ENCODE measurements around the gene AP2A1.
A peak's percentile ranks its signal among the peaks of the same experiment; 100 is the strongest.
"Not testable (repeated sequence)": the region's sequence is repeated elsewhere in the genome, so short reads cannot be mapped to it uniquely, and the experiment has no call there.

Gene AP2A1

GRCh38 chr19:49766930-49767299 is at the start of gene AP2A1:
Gene AP2A1 (plus strand): TSS chr19:49767001. CDS start chr19:49767134, 133 bp downstream.
- Histone ChIP-seq H3K27ac (ENCODE audit: low read length) (peak within 1 kb of the TSS; percentile 9), H3K4me3 (ENCODE audit: low read length) (peak within 1 kb of the TSS; percentile 100)

GRCh38 chr19:49718511-49718910 is 48.3 kb upstream of the AP2A1 start:
- Histone ChIP-seq H3K36me3 (ENCODE audit: control insufficient read depth, insufficient read depth, low read length) (peaks cover 3% of the 10 kb centered on the region; the same call in 1 of the 2 replicates), H3K27me3 (ENCODE audit: control insufficient read depth, insufficient read depth, low read length) (no peaks in the 10 kb centered on the region), H3K4me1 (ENCODE audit: control insufficient read depth, insufficient read depth, low read length) (peaks cover 1% of the 10 kb centered on the region; the same call in 1 of the 2 replicates), H3K27ac (ENCODE audit: low read length) (no peak overlapping the region), H3K9me3 (ENCODE audit: control insufficient read depth, insufficient read depth, low read length) (no peaks in the 10 kb centered on the region), H3K4me3 (ENCODE audit: low read length) (no peak overlapping the region)
- DNase-seq (ENCODE audit: low read depth, low spot score), result no peak
- WGBS (ENCODE audit: insufficient coverage, insufficient read length), result no CpG with 5 or more reads among the region's 8 CpGs

More at GRCh38 chr19:49766930-49767299, at the start of gene AP2A1:
- no peaks in the 10 kb centered on the region for H3K36me3 ChIP-seq (ENCODE audit: control insufficient read depth, insufficient read depth, low read length)
- no peaks in the 10 kb centered on the region for H3K9me3 ChIP-seq (ENCODE audit: control insufficient read depth, insufficient read depth, low read length)
- H3K27me3 ChIP-seq (ENCODE audit: control insufficient read depth, insufficient read depth, low read length), result no peaks in the 10 kb centered on the region
- no CpG with 5 or more reads among the region's 38 CpGs for WGBS (ENCODE audit: insufficient coverage, insufficient read length)
- no peaks in the 10 kb centered on the region for H3K4me1 ChIP-seq (ENCODE audit: control insufficient read depth, insufficient read depth, low read length)
- DNase-seq (ENCODE audit: low read depth, low spot score), result no peak

GRCh38 chr19:49718991-49719390 is 47.8 kb upstream of the AP2A1 start:
- Histone ChIP-seq H3K27ac (ENCODE audit: low read length) (no peak overlapping the region), H3K4me3 (ENCODE audit: low read length) (no peak overlapping the region), H3K27me3 (ENCODE audit: control insufficient read depth, insufficient read depth, low read length) (no peaks in the 10 kb centered on the region), H3K4me1 (ENCODE audit: control insufficient read depth, insufficient read depth, low read length) (peaks cover 1% of the 10 kb centered on the region; the same call in 1 of the 2 replicates), H3K36me3 (ENCODE audit: control insufficient read depth, insufficient read depth, low read length) (no peaks in the 10 kb centered on the region), H3K9me3 (ENCODE audit: control insufficient read depth, insufficient read depth, low read length) (no peaks in the 10 kb centered on the region)
- WGBS (ENCODE audit: insufficient coverage, insufficient read length), result 100% methylated on average over 1 of the region's 6 CpGs
- no peak for DNase-seq (ENCODE audit: low read depth, low spot score)

GRCh38 chr19:49719420-49719819 is 47.4 kb upstream of the AP2A1 start:
- H3K9me3 ChIP-seq (ENCODE audit: control insufficient read depth, insufficient read depth, low read length); H3K4me3 ChIP-seq (ENCODE audit: low read length); H3K27ac ChIP-seq (ENCODE audit: low read length); H3K36me3 ChIP-seq (ENCODE audit: control insufficient read depth, insufficient read depth, low read length); H3K27me3 ChIP-seq (ENCODE audit: control insufficient read depth, insufficient read depth, low read length); H3K4me1 ChIP-seq (ENCODE audit: control insufficient read depth, insufficient read depth, low read length); DNase-seq (ENCODE audit: low read depth, low spot score): not testable (repeated sequence)
- no CpG with 5 or more reads among the region's 22 CpGs for WGBS (ENCODE audit: insufficient coverage, insufficient read length)

GRCh38 chr19:49727217-49728030 is 39.4 kb upstream of the AP2A1 start:
- no peaks in the 10 kb centered on the region for H3K4me1 ChIP-seq (ENCODE audit: control insufficient read depth, insufficient read depth, low read length)
- H3K27ac ChIP-seq (ENCODE audit: low read length), result no peak overlapping the region
- no peak overlapping the region for H3K4me3 ChIP-seq (ENCODE audit: low read length)
- WGBS (ENCODE audit: insufficient coverage, insufficient read length), result no CpG with 5 or more reads among the region's 23 CpGs
- DNase-seq (ENCODE audit: low read depth, low spot score), result no peak
- no peaks in the 10 kb centered on the region for H3K27me3 ChIP-seq (ENCODE audit: control insufficient read depth, insufficient read depth, low read length)
- no peaks in the 10 kb centered on the region for H3K36me3 ChIP-seq (ENCODE audit: control insufficient read depth, insufficient read depth, low read length)
- H3K9me3 ChIP-seq (ENCODE audit: control insufficient read depth, insufficient read depth, low read length), result no peaks in the 10 kb centered on the region

- DNase-seq (ENCODE audit: low read depth, low spot score), result no peak
- WGBS (ENCODE audit: insufficient coverage, insufficient read length), result 100% methylated on average over 1 of the region's 5 CpGs
- H3K27me3 ChIP-seq (ENCODE audit: control insufficient read depth, insufficient read depth, low read length), result no peaks in the 10 kb centered on the region
- H3K36me3 ChIP-seq (ENCODE audit: control insufficient read depth, insufficient read depth, low read length), result no peaks in the 10 kb centered on the region
- no peaks in the 10 kb centered on the region for H3K9me3 ChIP-seq (ENCODE audit: control insufficient read depth, insufficient read depth, low read length)
- no peak overlapping the region for H3K4me3 ChIP-seq (ENCODE audit: low read length)
- H3K27ac ChIP-seq (ENCODE audit: low read length), result no peak overlapping the region
- no peaks in the 10 kb centered on the region for H3K4me1 ChIP-seq (ENCODE audit: control insufficient read depth, insufficient read depth, low read length)
Measured at GRCh38 chr19:49730166-49730565, 36.6 kb upstream of the AP2A1 start.

- H3K9me3 ChIP-seq (ENCODE audit: control insufficient read depth, insufficient read depth, low read length), result no peaks in the 10 kb centered on the region
- no peak for DNase-seq (ENCODE audit: low read depth, low spot score)
- no CpG with 5 or more reads among the region's 4 CpGs for WGBS (ENCODE audit: insufficient coverage, insufficient read length)
- no peak overlapping the region for H3K4me3 ChIP-seq (ENCODE audit: low read length)
- no peaks in the 10 kb centered on the region for H3K36me3 ChIP-seq (ENCODE audit: control insufficient read depth, insufficient read depth, low read length)
- H3K27me3 ChIP-seq (ENCODE audit: control insufficient read depth, insufficient read depth, low read length), result no peaks in the 10 kb centered on the region
- no peak overlapping the region for H3K27ac ChIP-seq (ENCODE audit: low read length)
- no peaks in the 10 kb centered on the region for H3K4me1 ChIP-seq (ENCODE audit: control insufficient read depth, insufficient read depth, low read length)
Measured at GRCh38 chr19:49738268-49738667, 28.5 kb upstream of the AP2A1 start.

- no CpG with 5 or more reads among the region's 1 CpG for WGBS (ENCODE audit: insufficient coverage, insufficient read length)
- H3K36me3 ChIP-seq (ENCODE audit: control insufficient read depth, insufficient read depth, low read length), result no peaks in the 10 kb centered on the region
- no peaks in the 10 kb centered on the region for H3K4me1 ChIP-seq (ENCODE audit: control insufficient read depth, insufficient read depth, low read length)
- DNase-seq (ENCODE audit: low read depth, low spot score), result no peak
- H3K4me3 ChIP-seq (ENCODE audit: low read length), result no peak overlapping the region
- no peaks in the 10 kb centered on the region for H3K9me3 ChIP-seq (ENCODE audit: control insufficient read depth, insufficient read depth, low read length)
- no peak overlapping the region for H3K27ac ChIP-seq (ENCODE audit: low read length)
- H3K27me3 ChIP-seq (ENCODE audit: control insufficient read depth, insufficient read depth, low read length), result no peaks in the 10 kb centered on the region
Measured at GRCh38 chr19:49739098-49739497, 27.7 kb upstream of the AP2A1 start.

GRCh38 chr19:49739933-49740332 is 26.9 kb upstream of the AP2A1 start:
- no peak overlapping the region for H3K27ac ChIP-seq (ENCODE audit: low read length)
- no CpG with 5 or more reads among the region's 10 CpGs for WGBS (ENCODE audit: insufficient coverage, insufficient read length)
- H3K36me3 ChIP-seq (ENCODE audit: control insufficient read depth, insufficient read depth, low read length), result no peaks in the 10 kb centered on the region
- no peaks in the 10 kb centered on the region for H3K27me3 ChIP-seq (ENCODE audit: control insufficient read depth, insufficient read depth, low read length)
- H3K4me1 ChIP-seq (ENCODE audit: control insufficient read depth, insufficient read depth, low read length), result no peaks in the 10 kb centered on the region
- no peak for DNase-seq (ENCODE audit: low read depth, low spot score)
- H3K4me3 ChIP-seq (ENCODE audit: low read length), result no peak overlapping the region
- no peaks in the 10 kb centered on the region for H3K9me3 ChIP-seq (ENCODE audit: control insufficient read depth, insufficient read depth, low read length)

GRCh38 chr19:49741210-49741844 is 25.5 kb upstream of the AP2A1 start:
- Histone ChIP-seq H3K27me3 (ENCODE audit: control insufficient read depth, insufficient read depth, low read length) (no peaks in the 10 kb centered on the region), H3K4me1 (ENCODE audit: control insufficient read depth, insufficient read depth, low read length) (0 out of 2 replicates have a peak, but pooled peaks cover 3% of the 10 kb centered on the region), H3K27ac (ENCODE audit: low read length) (no peak overlapping the region), H3K4me3 (ENCODE audit: low read length) (no peak overlapping the region), H3K9me3 (ENCODE audit: control insufficient read depth, insufficient read depth, low read length) (no peaks in the 10 kb centered on the region), H3K36me3 (ENCODE audit: control insufficient read depth, insufficient read depth, low read length) (no peaks in the 10 kb centered on the region)
- no peak for DNase-seq (ENCODE audit: low read depth, low spot score)
- no CpG with 5 or more reads among the region's 9 CpGs for WGBS (ENCODE audit: insufficient coverage, insufficient read length)

Data from iPS DF 6.9 (cell line).